HTR-8/SVneo (cell line): Measurements from ENCODE around the gene NXPH1.

Source experiments
- DNase-seq: peaks from one replicate; pipeline ENCODE4 v3.0.0; 2011; ENCODE audit warnings: low spot score, mixed read lengths; ENCODE audit not compliant: insufficient read length
- FAIRE-seq: peaks from 2 replicates; lab custom pipeline; 2011; peaks lifted over from hg19 to GRCh38; lab: Jason Lieb, UNC

NXPH1 gene

DNA sequence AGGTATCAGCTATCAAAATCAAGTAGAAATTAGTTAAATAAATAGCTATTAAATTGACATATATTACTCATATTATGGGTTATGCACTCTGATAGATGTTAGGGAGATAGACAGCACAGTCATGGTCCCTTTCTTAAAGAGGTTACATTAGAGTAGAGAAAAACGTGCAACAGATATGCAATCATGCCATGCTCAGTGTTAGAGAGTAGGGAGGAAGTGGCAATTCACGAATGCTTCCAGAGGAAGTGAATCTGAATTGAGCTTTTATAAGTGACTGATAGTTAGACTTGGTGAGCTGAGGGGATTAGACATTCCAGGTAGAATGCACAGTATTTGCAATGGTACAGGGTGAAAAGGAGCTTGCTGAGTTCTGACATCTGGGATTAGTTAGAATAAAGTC is 349.8 kb downstream of the NXPH1 start:
- FAIRE-seq, result no peak
- DNase-seq, result no peak

DNA sequence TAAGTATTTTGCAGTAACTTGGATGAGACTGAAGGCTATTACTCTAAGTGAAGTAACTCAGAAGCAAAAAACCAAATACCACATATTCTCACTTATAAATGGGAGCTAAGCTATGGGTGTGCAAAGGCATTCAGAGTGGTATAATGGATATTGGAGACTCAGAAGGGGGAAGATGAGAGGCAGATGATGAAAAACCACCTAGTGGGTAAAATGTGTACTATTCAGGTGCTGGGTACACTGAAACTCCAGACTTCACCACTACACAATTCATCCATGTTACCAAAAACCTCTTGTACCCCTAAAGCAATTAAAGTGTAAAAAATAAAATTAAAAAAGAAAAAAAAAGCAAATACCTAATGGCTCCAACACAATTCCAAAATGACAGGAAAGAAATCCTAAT is 351.7 kb downstream of the NXPH1 start:
- DNase-seq (no peak), FAIRE-seq (no peak)

DNA sequence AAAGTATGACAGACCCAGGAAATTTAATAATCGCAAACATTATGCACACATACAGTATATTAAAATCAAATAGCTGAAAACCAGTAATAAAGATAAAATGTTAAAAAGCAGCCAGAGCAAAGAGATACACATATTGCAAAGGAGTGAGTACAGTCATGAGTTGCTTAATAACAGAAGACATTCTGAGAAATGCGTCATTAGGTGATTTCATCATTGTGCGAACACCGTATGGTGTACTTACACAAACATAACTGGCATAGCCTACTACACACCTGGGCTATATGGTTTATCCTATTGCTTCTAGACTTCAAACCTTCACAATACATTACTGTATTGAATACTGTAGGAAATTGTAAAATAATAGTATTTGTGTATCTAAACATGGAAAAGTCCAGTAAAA is 367.6 kb downstream of the NXPH1 start:
- FAIRE-seq (no peak), DNase-seq (no peak)
